ENCODE measurements around the gene ZNF773. TPM values are rescaled to one million over a fixed set of nuclear protein-coding genes. Genes with fewer than 3 reads are reported as not detected.
"Not testable (repeated sequence)": the region's sequence is repeated elsewhere in the genome, so short reads cannot be mapped to it uniquely, and the experiment has no call there.

Gene ZNF773
- 1 to 10 TPM; 5.0 to 8.1 TPM for total RNA-seq
- 5.4 to 18.3 reads per million in 2 donors for total RNA-seq

- DNase-seq: peak; percentile 85 to 92 (median 88)
- H3K27me3 Mint-ChIP-seq, H3K4me1 Mint-ChIP-seq: not testable (repeated sequence)
- peaks cover 19% of the 10 kb centered on the region for H3K9me3 ChIP-seq (ENCODE audit: control insufficient read depth, low read length, poor library complexity, severe bottlenecking)
- H3K27ac Mint-ChIP-seq: peak within 1 kb of the TSS; percentile 0
- peak; percentile 94 for ATAC-seq
- H3K36me3 Mint-ChIP-seq (ENCODE audit: low read depth): peaks cover 11% of the 10 kb centered on the region
- peak within 1 kb of the TSS; percentile 0 for H3K4me3 Mint-ChIP-seq
Measured at GRCh38 chr19:57499680-57500395, at the start of gene ZNF773. ZNF773 (plus strand) TSS chr19:57499938; CDS start chr19:57500081, 143 bp downstream.

- Mint-ChIP-seq H3K27ac (no peak overlapping the region), H3K36me3 (ENCODE audit: low read depth) (no peaks in the 10 kb centered on the region), H3K4me1 (no peaks in the 10 kb centered on the region), H3K4me3 (no peak overlapping the region), H3K27me3 (no peaks in the 10 kb centered on the region)
- DNase-seq (no peak), ATAC-seq (no peak)
- H3K9me3 ChIP-seq (ENCODE audit: control insufficient read depth, low read length, poor library complexity, severe bottlenecking): peaks cover 27% of the 10 kb centered on the region
Measured at GRCh38 chr19:57452307-57452706, 47.4 kb upstream of the ZNF773 start.

GRCh38 chr19:57465680-57466381 is 33.9 kb upstream of the ZNF773 start:
- peaks cover 19% of the 10 kb centered on the region for H3K9me3 ChIP-seq (ENCODE audit: control insufficient read depth, low read length, poor library complexity, severe bottlenecking)
- Mint-ChIP-seq H3K27me3 (no peaks in the 10 kb centered on the region), H3K4me3 (no peak overlapping the region), H3K36me3 (ENCODE audit: low read depth) (peaks cover under 1% of the 10 kb centered on the region), H3K4me1 (no peaks in the 10 kb centered on the region), H3K27ac (no peak overlapping the region)
- ATAC-seq: peak; percentile 61
- DNase-seq: no peak

- Mint-ChIP-seq H3K36me3 (ENCODE audit: low read depth) (no peaks in the 10 kb centered on the region), H3K27me3 (no peaks in the 10 kb centered on the region)
Measured at GRCh38 chr19:57466489-57466888, 33.2 kb upstream of the ZNF773 start.

GRCh38 chr19:57473646-57474045 is 26.1 kb upstream of the ZNF773 start:
- ATAC-seq (no peak), DNase-seq (no peak)
- Mint-ChIP-seq H3K27ac (no peak overlapping the region), H3K36me3 (ENCODE audit: low read depth) (peaks cover 3% of the 10 kb centered on the region), H3K4me1 (peaks cover 4% of the 10 kb centered on the region), H3K27me3 (no peaks in the 10 kb centered on the region), H3K4me3 (no peak overlapping the region)
- H3K9me3 ChIP-seq (ENCODE audit: control insufficient read depth, low read length, poor library complexity, severe bottlenecking): peaks cover 61% of the 10 kb centered on the region

More at GRCh38 chr19:57466489-57466888, 33.2 kb upstream of the ZNF773 start:
- H3K9me3 ChIP-seq (ENCODE audit: control insufficient read depth, low read length, poor library complexity, severe bottlenecking): peaks cover 25% of the 10 kb centered on the region
- no peaks in the 10 kb centered on the region for H3K4me1 Mint-ChIP-seq
- DNase-seq (no peak), ATAC-seq (no peak)
- H3K4me3 Mint-ChIP-seq: no peak overlapping the region
- no peak overlapping the region for H3K27ac Mint-ChIP-seq

GRCh38 chr19:57477191-57478008 is 22.3 kb upstream of the ZNF773 start, which contains the start of gene ZNF772:
ZNF772 (minus strand) TSS chr19:57477566; CDS start chr19:57477309, 257 bp downstream.
- H3K36me3 Mint-ChIP-seq (ENCODE audit: low read depth): peaks cover 5% of the 10 kb centered on the region
- H3K9me3 ChIP-seq (ENCODE audit: control insufficient read depth, low read length, poor library complexity, severe bottlenecking): peaks cover 39% of the 10 kb centered on the region
- peak within 1 kb of the TSS; percentile 79 for H3K4me3 Mint-ChIP-seq
- DNase-seq (peak; percentile 64 to 75 (median 70)), ATAC-seq (peak; percentile 100)
- H3K27me3 Mint-ChIP-seq: no peaks in the 10 kb centered on the region
- peaks cover 4% of the 10 kb centered on the region for H3K4me1 Mint-ChIP-seq
- H3K27ac Mint-ChIP-seq: peak within 1 kb of the TSS; percentile 48

- H3K36me3 Mint-ChIP-seq (ENCODE audit: low read depth); H3K4me1 Mint-ChIP-seq; H3K27me3 Mint-ChIP-seq; H3K27ac Mint-ChIP-seq: not testable (repeated sequence)
- ATAC-seq (peak; percentile 98), DNase-seq (peak; percentile 79 to 91 (median 83))
- peak within 1 kb of the TSS; percentile 67 for H3K4me3 Mint-ChIP-seq
- H3K9me3 ChIP-seq (ENCODE audit: control insufficient read depth, low read length, poor library complexity, severe bottlenecking): peaks cover 13% of the 10 kb centered on the region
Measured at GRCh38 chr19:57487477-57488298, 12.1 kb upstream of the ZNF773 start, which contains the start of gene ZNF419. ZNF419 (plus strand) TSS chr19:57487750; CDS start chr19:57487951, 201 bp downstream.

GRCh38 chr19:57488299-57488644 is 11.5 kb upstream of the ZNF773 start:
- not testable (repeated sequence) for DNase-seq; H3K36me3 Mint-ChIP-seq (ENCODE audit: low read depth); H3K4me1 Mint-ChIP-seq; H3K27ac Mint-ChIP-seq; ATAC-seq; H3K27me3 Mint-ChIP-seq
- peak overlapping the region; percentile 67 for H3K4me3 Mint-ChIP-seq
- H3K9me3 ChIP-seq (ENCODE audit: control insufficient read depth, low read length, poor library complexity, severe bottlenecking): peaks cover 13% of the 10 kb centered on the region

- ATAC-seq, H3K27me3 Mint-ChIP-seq, H3K4me1 Mint-ChIP-seq, H3K27ac Mint-ChIP-seq, DNase-seq, H3K4me3 Mint-ChIP-seq: not testable (repeated sequence)
- H3K36me3 Mint-ChIP-seq (ENCODE audit: low read depth): peaks cover 11% of the 10 kb centered on the region
- peaks cover 21% of the 10 kb centered on the region for H3K9me3 ChIP-seq (ENCODE audit: control insufficient read depth, low read length, poor library complexity, severe bottlenecking)
Measured at GRCh38 chr19:57499332-57499679, 432 bp upstream of the ZNF773 start.

- not testable (repeated sequence) for DNase-seq, ATAC-seq, H3K27me3 Mint-ChIP-seq, H3K4me1 Mint-ChIP-seq
- peaks cover 19% of the 10 kb centered on the region for H3K9me3 ChIP-seq (ENCODE audit: control insufficient read depth, low read length, poor library complexity, severe bottlenecking)
- peak overlapping the region; percentile 0 for H3K4me3 Mint-ChIP-seq
- H3K36me3 Mint-ChIP-seq (ENCODE audit: low read depth): peaks cover 14% of the 10 kb centered on the region
- peak overlapping the region; percentile 0 for H3K27ac Mint-ChIP-seq
Measured at GRCh38 chr19:57500400-57500799, 662 bp downstream of the ZNF773 start.

- no peaks in the 10 kb centered on the region for H3K27me3 Mint-ChIP-seq
- DNase-seq (no peak), ATAC-seq (no peak)
- H3K4me1 Mint-ChIP-seq: no peaks in the 10 kb centered on the region
- H3K9me3 ChIP-seq (ENCODE audit: control insufficient read depth, low read length, poor library complexity, severe bottlenecking): peaks cover 11% of the 10 kb centered on the region
- no peak overlapping the region for H3K4me3 Mint-ChIP-seq
- peaks cover 19% of the 10 kb centered on the region for H3K36me3 Mint-ChIP-seq (ENCODE audit: low read depth)
- H3K27ac Mint-ChIP-seq: no peak overlapping the region
Measured at GRCh38 chr19:57506163-57506562, 6.4 kb downstream of the ZNF773 start.

GRCh38 chr19:57511484-57511883 is 11.7 kb downstream of the ZNF773 start:
- Mint-ChIP-seq H3K4me1 (no peaks in the 10 kb centered on the region), H3K27me3 (no peaks in the 10 kb centered on the region), H3K36me3 (ENCODE audit: low read depth) (peaks cover 9% of the 10 kb centered on the region)

More at GRCh38 chr19:57511484-57511883, 11.7 kb downstream of the ZNF773 start:
- ATAC-seq: no peak
- Mint-ChIP-seq H3K27ac (no peak overlapping the region), H3K4me3 (no peak overlapping the region)
- H3K9me3 ChIP-seq (ENCODE audit: control insufficient read depth, low read length, poor library complexity, severe bottlenecking): peaks cover 23% of the 10 kb centered on the region
- DNase-seq: no peak
